ENCODE results near the gene IGF2R. TPM values are rescaled to one million over a fixed set of nuclear protein-coding genes. Genes with fewer than 3 reads are reported as not detected.

Gene IGF2R
- total RNA-seq, 1 experiment from 2014 or later, result 127 TPM

DNA sequence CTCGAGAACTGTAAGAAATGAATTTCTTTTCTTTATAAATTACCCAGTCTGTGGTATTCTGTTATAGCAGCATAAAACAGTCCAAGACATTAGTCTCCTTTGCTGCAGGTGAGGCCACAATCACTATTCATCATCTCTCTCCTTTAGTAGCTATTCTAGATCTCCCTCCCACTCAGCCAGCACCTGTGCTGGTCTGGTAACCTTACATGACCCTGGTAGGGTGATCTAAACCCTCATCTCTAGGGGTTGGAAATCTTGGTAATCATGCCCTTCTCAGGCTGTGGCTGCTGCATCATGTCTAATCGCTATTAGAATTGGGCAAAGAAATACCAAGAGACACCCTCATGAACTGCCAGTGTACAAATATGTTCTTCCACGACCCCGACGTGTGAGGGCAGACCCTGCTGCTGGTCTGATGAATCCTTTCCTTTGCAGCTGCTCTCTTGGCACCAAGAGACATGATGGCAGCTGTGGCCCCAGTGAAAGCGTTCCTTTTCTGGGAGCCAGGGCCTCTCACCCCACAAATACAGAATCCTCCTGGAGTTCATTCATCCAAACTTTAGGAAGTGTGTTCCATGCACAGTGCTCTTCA lies 23.0 kb upstream of the IGF2R start:
- DNase-seq, result no peak
- H3K27ac Mint-ChIP-seq (ENCODE audit: unreplicated experiment), result no peak overlapping the region

GRCh38 chr6:159946912-159947311 lies 22.0 kb upstream of the IGF2R start:
- Mint-ChIP-seq H3K36me3 (ENCODE audit: insufficient read depth, unreplicated experiment) (no peaks in the 10 kb centered on the region), H3K9me3 (ENCODE audit: low read depth, unreplicated experiment) (peaks cover 11% of the 10 kb centered on the region), H3K27me3 (ENCODE audit: unreplicated experiment) (peaks cover 22% of the 10 kb centered on the region), H3K4me1 (ENCODE audit: low read depth, unreplicated experiment) (no peaks in the 10 kb centered on the region), H3K4me3 (ENCODE audit: low read depth, unreplicated experiment) (no peak overlapping the region), H3K27ac (ENCODE audit: unreplicated experiment) (no peak overlapping the region)
- BruUV-seq (replicated peaks), result no TSS peak
- DNase-seq, result no peak
- CTCF ChIA-PET, result no interaction called here
- intact Hi-C loops (cut with micrococcal nuclease; ENCODE audit: unreplicated experiment), result no loop called here
- TF ChIP-seq, protein P1, sequence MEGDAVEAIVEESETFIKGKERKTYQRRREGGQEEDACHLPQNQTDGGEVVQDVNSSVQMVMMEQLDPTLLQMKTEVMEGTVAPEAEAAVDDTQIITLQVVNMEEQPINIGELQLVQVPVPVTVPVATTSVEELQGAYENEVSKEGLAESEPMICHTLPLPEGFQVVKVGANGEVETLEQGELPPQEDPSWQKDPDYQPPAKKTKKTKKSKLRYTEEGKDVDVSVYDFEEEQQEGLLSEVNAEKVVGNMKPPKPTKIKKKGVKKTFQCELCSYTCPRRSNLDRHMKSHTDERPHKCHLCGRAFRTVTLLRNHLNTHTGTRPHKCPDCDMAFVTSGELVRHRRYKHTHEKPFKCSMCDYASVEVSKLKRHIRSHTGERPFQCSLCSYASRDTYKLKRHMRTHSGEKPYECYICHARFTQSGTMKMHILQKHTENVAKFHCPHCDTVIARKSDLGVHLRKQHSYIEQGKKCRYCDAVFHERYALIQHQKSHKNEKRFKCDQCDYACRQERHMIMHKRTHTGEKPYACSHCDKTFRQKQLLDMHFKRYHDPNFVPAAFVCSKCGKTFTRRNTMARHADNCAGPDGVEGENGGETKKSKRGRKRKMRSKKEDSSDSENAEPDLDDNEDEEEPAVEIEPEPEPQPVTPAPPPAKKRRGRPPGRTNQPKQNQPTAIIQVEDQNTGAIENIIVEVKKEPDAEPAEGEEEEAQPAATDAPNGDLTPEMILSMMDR (IDR thresholded peaks at IDR 0.05; ENCODE audit: unreplicated experiment), result no peak

More for the DNA sequence above, 23.0 kb upstream of the IGF2R start:
- peaks cover 24% of the 10 kb centered on the region for H3K27me3 Mint-ChIP-seq (ENCODE audit: unreplicated experiment)
- BruUV-seq (replicated peaks), result no TSS peak
- TF ChIP-seq, protein P1 (IDR thresholded peaks at IDR 0.05; ENCODE audit: unreplicated experiment), result no peak
- intact Hi-C loops (cut with micrococcal nuclease; ENCODE audit: unreplicated experiment), result no loop called here
- CTCF ChIA-PET, result no interaction called here
- H3K36me3 Mint-ChIP-seq (ENCODE audit: insufficient read depth, unreplicated experiment), result no peaks in the 10 kb centered on the region
- peaks cover 11% of the 10 kb centered on the region for H3K9me3 Mint-ChIP-seq (ENCODE audit: low read depth, unreplicated experiment)
- H3K4me3 Mint-ChIP-seq (ENCODE audit: low read depth, unreplicated experiment), result no peak overlapping the region
- no peaks in the 10 kb centered on the region for H3K4me1 Mint-ChIP-seq (ENCODE audit: low read depth, unreplicated experiment)

DNA sequence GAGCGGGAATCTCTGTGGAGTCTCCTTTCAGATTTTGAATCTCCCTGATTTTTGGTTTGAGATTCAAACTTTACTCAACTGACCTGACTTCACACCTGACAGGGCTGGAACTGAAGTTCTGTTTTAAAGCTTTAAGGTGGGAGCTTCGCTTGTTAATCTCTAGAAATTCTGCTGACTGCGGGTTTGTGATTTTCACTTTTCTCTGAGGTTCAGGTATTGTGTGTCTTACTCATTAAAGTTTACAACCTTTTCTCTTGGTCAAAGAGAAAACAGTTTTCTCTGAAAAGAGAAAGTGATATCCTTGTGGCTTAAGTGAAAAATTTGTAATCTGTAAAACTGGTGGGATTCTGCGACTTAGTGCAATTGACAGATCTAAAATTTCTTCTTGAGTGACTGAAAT lies 20.7 kb upstream of the IGF2R start:
- Mint-ChIP-seq H3K9me3 (ENCODE audit: low read depth, unreplicated experiment) (peaks cover 6% of the 10 kb centered on the region), H3K4me3 (ENCODE audit: low read depth, unreplicated experiment) (no peak overlapping the region), H3K4me1 (ENCODE audit: low read depth, unreplicated experiment) (no peaks in the 10 kb centered on the region), H3K36me3 (ENCODE audit: insufficient read depth, unreplicated experiment) (no peaks in the 10 kb centered on the region), H3K27me3 (ENCODE audit: unreplicated experiment) (peaks cover 22% of the 10 kb centered on the region), H3K27ac (ENCODE audit: unreplicated experiment) (no peak overlapping the region)
- TF ChIP-seq, protein P1 (IDR thresholded peaks at IDR 0.05; ENCODE audit: unreplicated experiment), result no peak
- BruUV-seq (replicated peaks), result no TSS peak
- intact Hi-C loops (cut with micrococcal nuclease; ENCODE audit: unreplicated experiment), result no loop called here
- no peak for DNase-seq
- CTCF ChIA-PET, result no interaction called here

GRCh38 chr6:159951772-159952171 lies 17.1 kb upstream of the IGF2R start:
- no TSS peak for BruUV-seq (replicated peaks)
- peaks cover 37% of the 10 kb centered on the region for H3K27me3 Mint-ChIP-seq (ENCODE audit: unreplicated experiment)
- CTCF ChIA-PET, result interaction anchor here (0.6 kb wide), 1 partner anchor 356 kb away, joined by 4 read pairs; no protein-coding TSS in a partner anchor
- no peak overlapping the region for H3K4me3 Mint-ChIP-seq (ENCODE audit: low read depth, unreplicated experiment)
- no peaks in the 10 kb centered on the region for H3K9me3 Mint-ChIP-seq (ENCODE audit: low read depth, unreplicated experiment)
- no peak overlapping the region for H3K27ac Mint-ChIP-seq (ENCODE audit: unreplicated experiment)
- TF ChIP-seq, protein P1 (IDR thresholded peaks at IDR 0.05; ENCODE audit: unreplicated experiment), result no peak
- no peaks in the 10 kb centered on the region for H3K4me1 Mint-ChIP-seq (ENCODE audit: low read depth, unreplicated experiment)
- no peak for DNase-seq
- H3K36me3 Mint-ChIP-seq (ENCODE audit: insufficient read depth, unreplicated experiment), result no peaks in the 10 kb centered on the region
- intact Hi-C loops (cut with micrococcal nuclease; ENCODE audit: unreplicated experiment), result no loop called here

Data from Calu3 (cell line).